Gastrocnemius medialis (tissue), 4 donors: ENCODE results near the gene PLB1. TPM values are rescaled to one million over a fixed set of nuclear protein-coding genes. Genes with fewer than 3 reads are reported as not detected.

ENCODE experiments used
- ATAC-seq, 2 donors: fragments of 150-250 bp; one replicate each; pipeline ENCODE4 v1.9.1; 2016
- DNase-seq, 2 donors: peaks; one replicate each; pipeline ENCODE4 v3.0.0-alpha.2; 2019
- H3K27ac ChIP-seq, 4 donors: fragments of 200-600 bp; sonication (generic); 1 replicate in 1 of 4; 2 replicates in 3 of 4; pipeline ENCODE4 v1.5.1; 2016 to 2018; ENCODE audit warnings: mild to moderate bottlenecking in 2 of 4, moderate library complexity in 1 of 4
- H3K27me3 ChIP-seq, 3 donors: fragments of 200-600 bp; sonication (generic) in 2 of 3; 1 replicate in 1 of 3; 2 replicates in 2 of 3; pipeline versions ENCODE4 v1.5.1 to v1.6.0; 2016 to 2019; ENCODE audit warnings: mild to moderate bottlenecking in 1 of 3, moderate library complexity in 1 of 3
- H3K36me3 ChIP-seq, 2 donors: fragments of 200-600 bp; sonication (generic) in 1 of 2; one replicate each; pipeline ENCODE4 v1.5.1; 2017 to 2018
- H3K4me1 ChIP-seq, 2 donors: fragments of 200-600 bp; sonication (generic) in 1 of 2; one replicate each; pipeline ENCODE4 v1.5.1; 2016 to 2017; ENCODE audit warnings: mild to moderate bottlenecking in 2 of 2
- H3K4me3 ChIP-seq, 4 donors: fragments of 200-600 bp; sonication (generic) in 3 of 4; 1 replicate in 1 of 4; 2 replicates in 3 of 4; pipeline ENCODE4 v1.5.1; 2016 to 2019; ENCODE audit warnings: mild to moderate bottlenecking in 2 of 4
- H3K9me3 ChIP-seq, 3 donors: fragments of 200-600 bp; sonication (generic) in 2 of 3; 1 replicate in 1 of 3; 2 replicates in 2 of 3; pipeline ENCODE4 v1.5.1; 2016 to 2019
- CTCF ChIP-seq, 5 experiments: fragments of 450-650 bp in 3 of 5; fragments of 200-600 bp in 2 of 5; sonication (generic) in 2 of 5; IDR thresholded peaks in 4 of 5; conservative IDR thresholded peaks in 1 of 5; 1 replicate in 4 of 5; 2 replicates in 1 of 5; pipeline ENCODE4 v1.5.1; 2016 to 2019; ENCODE audit warnings: antibody characterized with exemption in 5 of 5, mild to moderate bottlenecking in 3 of 5, moderate library complexity in 3 of 5
- POLR2A ChIP-seq, 2 donors: fragments of 450-650 bp; IDR thresholded peaks; one replicate each; pipeline ENCODE4 v1.6.1; 2017; ENCODE audit warnings: antibody characterized with exemption in 2 of 2, mild to moderate bottlenecking in 2 of 2, moderate library complexity in 2 of 2
- in situ Hi-C, 4 donors: fragments of 200-750 bp; cut with MboI; loops; one replicate each; pipeline versions ENCODE4 v1.15.0 to v1.8.0; 2017; ENCODE audit warnings: low sequenced_read_pairs in 4 of 4
- intact Hi-C: fragments of 100-400 bp; cut with DNase I; formaldehyde crosslinking; loops from one replicate; pipeline ENCODE4 v1.15.1; 2023; ENCODE audit warnings: low total_unique reads
- total RNA-seq, 4 donors: library from RNA; depleted of rRNA; stranded (reverse); fragments of >200 nt; gene quantifications; one replicate each; pipeline versions ENCODE4 v1.1.0 to v1.2.3, GENCODE V29; 2016

PLB1 gene
- total RNA-seq, 4 donors from 2014 or later = 1.2 to 4.3 (median 2.8) TPM

DNA sequence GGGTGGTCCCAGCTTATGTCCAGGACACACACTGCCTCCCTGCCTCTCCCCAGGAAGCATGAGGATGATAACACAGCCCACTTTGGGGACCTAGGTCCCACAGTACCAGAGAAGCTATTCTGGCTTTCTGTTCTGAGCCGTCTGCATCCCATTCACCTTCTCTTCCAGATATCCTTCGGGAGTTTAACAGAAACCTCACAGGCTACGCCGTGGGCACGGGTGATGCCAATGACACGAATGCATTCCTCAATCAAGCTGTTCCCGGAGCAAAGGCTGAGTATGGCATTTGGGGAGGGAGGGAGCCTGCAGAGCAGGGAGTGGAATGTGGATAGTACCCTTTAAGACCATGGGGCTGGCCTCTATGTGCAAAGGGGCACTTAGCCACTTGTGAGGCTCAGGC is 102.6 kb downstream of the PLB1 start:
- intact Hi-C loops (loop anchor here (10.0 kb wide), 1 partner anchor 1546 kb away; the partner anchor contains the start of gene YPEL5), in situ Hi-C loops (loop anchor here in 2 of 4 donors (10.0 kb wide), 1 partner anchor 156 kb away; the partner anchor contains the start of gene PPP1CB (in 2 of the 2))
- DNase-seq (no peak), ATAC-seq (no peak)
- TF ChIP-seq POLR2A (IDR thresholded peaks at IDR 0.05) (no peak), CTCF (IDR thresholded peaks at IDR 0.05 in 4 of 5, conservative IDR thresholded peaks at IDR 0.05 in 1 of 5) (no peak)
- H3K36me3 ChIP-seq = no peaks in the 10 kb centered on the region
- H3K27ac ChIP-seq = peak overlapping the region in 3 of 4 donors; percentile 12 to 97 (median 31)
- H3K4me1 ChIP-seq = peaks cover 28 to 42% of the 10 kb centered on the region in 2 donors
- H3K9me3 ChIP-seq = no peaks in the 10 kb centered on the region
- no peaks in the 10 kb centered on the region for H3K27me3 ChIP-seq
- no peak overlapping the region for H3K4me3 ChIP-seq

DNA sequence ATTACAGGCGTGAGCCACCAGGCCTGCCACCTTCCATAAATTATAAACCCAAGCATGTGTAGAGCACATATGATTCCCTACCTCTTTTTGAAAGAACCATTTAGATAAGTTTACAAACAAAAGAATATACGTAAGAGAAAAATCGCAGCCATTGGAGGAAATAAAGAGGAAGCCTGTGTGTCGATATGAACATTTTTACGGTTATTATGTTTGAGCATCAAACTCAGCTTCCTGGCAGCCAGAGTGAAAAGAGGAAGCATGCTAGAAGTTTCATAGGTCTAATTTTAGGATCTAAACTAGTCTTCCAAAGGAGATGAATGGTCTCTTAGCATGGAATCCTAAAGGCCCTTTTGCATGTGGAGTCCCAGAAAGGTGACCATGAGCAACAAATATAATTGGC is 104.3 kb downstream of the PLB1 start:
- H3K4me1 ChIP-seq = peaks cover 16 to 28% of the 10 kb centered on the region in 2 donors
- no peaks in the 10 kb centered on the region for H3K9me3 ChIP-seq
- in situ Hi-C loops (no loop called here), intact Hi-C loops (no loop called here)
- no peak for DNase-seq
- no peaks in the 10 kb centered on the region for H3K27me3 ChIP-seq
- peak overlapping the region in 1 of 4 donors; percentile 97 for H3K27ac ChIP-seq
- H3K4me3 ChIP-seq = no peak overlapping the region
- H3K36me3 ChIP-seq = no peaks in the 10 kb centered on the region
- TF ChIP-seq POLR2A (IDR thresholded peaks at IDR 0.05) (no peak), CTCF (IDR thresholded peaks at IDR 0.05 in 4 of 5, conservative IDR thresholded peaks at IDR 0.05 in 1 of 5) (no peak)
- ATAC-seq = no peak

DNA sequence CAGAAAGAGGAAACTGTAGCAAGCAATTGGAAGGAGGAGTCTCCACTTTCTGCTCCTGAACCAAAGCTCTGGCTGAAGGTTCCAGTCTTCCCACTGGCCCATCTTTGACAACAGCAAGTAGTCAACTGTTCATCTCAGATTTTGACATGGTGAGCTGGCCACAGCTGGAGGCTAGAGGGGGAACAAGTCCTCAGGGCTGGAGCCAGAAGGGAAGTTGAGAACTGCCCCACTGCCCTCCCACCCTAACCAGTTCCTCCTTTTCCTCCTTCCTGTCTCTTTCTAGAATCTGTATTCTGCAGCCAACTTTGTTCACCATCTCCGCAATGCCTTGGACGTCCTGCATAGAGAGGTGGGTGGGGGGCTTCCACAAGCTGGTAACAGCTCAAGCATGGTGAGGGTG is 105.8 kb downstream of the PLB1 start:
- in situ Hi-C loops = no loop called here
- Histone ChIP-seq H3K4me1 (peaks cover 16 to 29% of the 10 kb centered on the region in 2 donors), H3K4me3 (peak overlapping the region in 1 of 4 donors; percentile 19), H3K27me3 (no peaks in the 10 kb centered on the region), H3K36me3 (no peaks in the 10 kb centered on the region), H3K27ac (no peak overlapping the region), H3K9me3 (no peaks in the 10 kb centered on the region)
- intact Hi-C loops = no loop called here
- TF ChIP-seq POLR2A (IDR thresholded peaks at IDR 0.05) (no peak), CTCF (IDR thresholded peaks at IDR 0.05 in 4 of 5, conservative IDR thresholded peaks at IDR 0.05 in 1 of 5) (no peak)
- ATAC-seq (no peak), DNase-seq (no peak)

GRCh38 chr2:28602136-28602660 is 106.3 kb downstream of the PLB1 start:
- intact Hi-C loops = no loop called here
- no peak for TF ChIP-seq POLR2A (IDR thresholded peaks at IDR 0.05)
- TF ChIP-seq CTCF (IDR thresholded peaks at IDR 0.05 in 4 of 5, conservative IDR thresholded peaks at IDR 0.05 in 1 of 5) = no peak
- in situ Hi-C loops = no loop called here
- ATAC-seq (no peak), DNase-seq (no peak)
- Histone ChIP-seq H3K4me3 (peak overlapping the region in 1 of 4 donors; percentile 19), H3K9me3 (no peaks in the 10 kb centered on the region), H3K27ac (no peak overlapping the region), H3K4me1 (peaks cover 19 to 29% of the 10 kb centered on the region in 2 donors), H3K27me3 (no peaks in the 10 kb centered on the region), H3K36me3 (no peaks in the 10 kb centered on the region)
